PC-3 (cell line): ENCODE data around the gene PIEZO2. TPM values are rescaled to one million over a fixed set of nuclear protein-coding genes. Genes with fewer than 3 reads are reported as not detected.

Experiments
- ATAC-seq: fragments of 200-7000 bp; cut with Tn5 transposase; 2 replicates; pipeline ENCODE4 v1.9.1; 2020; ENCODE audit warnings: mild to moderate bottlenecking, moderate library complexity
- BruUV-seq: library from RNA; stranded (reverse); fragments of 400-500 nt; replicated peaks from 2 replicates; lab custom pipeline; 2021; lab: Mats Ljungman, UMichigan
- CTCF ChIA-PET: fragments of 300-600 bp; sonication (Branson Sonifier 250); formaldehyde crosslinking; loops from one replicate; lab custom pipeline; 2022; ENCODE audit warnings: antibody characterized with exemption; lab: Charles Lee
- POLR2A ChIA-PET: fragments of 300-600 bp; sonication (Branson Sonifier 250); formaldehyde crosslinking; loops from one replicate; lab custom pipeline; 2022; ENCODE audit warnings: antibody characterized with exemption; ENCODE audit not compliant: unreplicated experiment; lab: Charles Lee
- DNase-seq: peaks from one replicate; pipeline ENCODE4 v3.0.0-alpha.2; 2015
- H2AFZ ChIP-seq: fragments of 300-600 bp; sonication (generic); 2 replicates; pipeline ENCODE4 v1.6.0; 2016; ENCODE audit warnings: antibody characterized with exemption, low read length
- H3F3A ChIP-seq: fragments of 300-600 bp; sonication (generic); one replicate; pipeline ENCODE4 v1.6.0; 2017; ENCODE audit warnings: antibody characterized with exemption, low read length, control low read depth, mild to moderate bottlenecking; ENCODE audit not compliant: unreplicated experiment
- H3K27ac ChIP-seq: fragments of 300-600 bp; sonication (generic); 2 replicates; pipeline ENCODE4 v1.5.1; 2016; ENCODE audit warnings: mild to moderate bottlenecking, low read length
- H3K27me3 ChIP-seq: fragments of 300-600 bp; sonication (generic); 2 replicates; pipeline ENCODE4 v1.6.1; 2016; ENCODE audit warnings: low read length, mixed read lengths
- H3K36me3 ChIP-seq: fragments of 300-600 bp; sonication (generic); 2 replicates; pipeline ENCODE4 v1.6.1; 2016; ENCODE audit warnings: low read depth, mixed run types, low read length, mixed read lengths
- H3K4me1 ChIP-seq: fragments of 300-600 bp; sonication (generic); 2 replicates; pipeline ENCODE4 v1.5.1; 2016; ENCODE audit warnings: low read length; ENCODE audit not compliant: insufficient read depth
- H3K4me2 ChIP-seq: fragments of 300-600 bp; sonication (generic); 2 replicates; pipeline ENCODE4 v1.6.0; 2016; ENCODE audit warnings: low read length
- H3K4me3 ChIP-seq: fragments of 300-600 bp; sonication (generic); 2 replicates; pipeline ENCODE4 v1.5.1; 2016; ENCODE audit warnings: mild to moderate bottlenecking, low read length, mixed read lengths
- H3K79me2 ChIP-seq: fragments of 300-600 bp; sonication (generic); 2 replicates; pipeline ENCODE4 v1.6.1; 2017; ENCODE audit warnings: low read length, mixed read lengths
- H3K9ac ChIP-seq: fragments of 300-600 bp; sonication (generic); 2 replicates; pipeline ENCODE4 v1.6.0; 2016; ENCODE audit warnings: mild to moderate bottlenecking, low read length
- H3K9me2 ChIP-seq: fragments of 300-600 bp; sonication (generic); replicated peaks from 2 replicates; pipeline ENCODE4 v1.6.1; 2016; ENCODE audit warnings: mixed run types, low read length, mixed read lengths
- H3K9me3 ChIP-seq: fragments of 300-600 bp; sonication (generic); 2 replicates; pipeline ENCODE4 v1.6.1; 2016; ENCODE audit warnings: low read length, mixed read lengths
- H4K20me1 ChIP-seq: fragments of 300-600 bp; sonication (generic); 2 replicates; pipeline ENCODE4 v1.6.1; 2016; ENCODE audit warnings: low read length, mixed read lengths
- CTCF ChIP-seq: fragments of 300-600 bp; sonication (generic); conservative IDR thresholded peaks from 2 replicates; pipeline ENCODE4 v1.5.1; 2017; ENCODE audit warnings: antibody characterized with exemption, low read depth, mild to moderate bottlenecking, low read length
- EZH2 ChIP-seq: fragments of 300-600 bp; sonication (generic); IDR thresholded peaks from one replicate; pipeline ENCODE4 v1.6.1; 2017; ENCODE audit warnings: antibody characterized with exemption, mild to moderate bottlenecking, low read length; ENCODE audit not compliant: unreplicated experiment
- EZH2phosphoT487 ChIP-seq: fragments of 300-600 bp; sonication (generic); IDR thresholded peaks from 2 replicates; pipeline ENCODE4 v1.6.1; 2018; ENCODE audit warnings: mild to moderate bottlenecking, antibody characterized with exemption, low read length, borderline replicate concordance
- intact Hi-C: fragments of 100-400 bp; cut with micrococcal nuclease; formaldehyde crosslinking; loops from 2 replicates; pipeline ENCODE4 v1.9.0; 2023
- total RNA-seq: library from RNA; depleted of rRNA; stranded (reverse); fragments of >200 nt; gene quantifications from 2 replicates; pipeline ENCODE4 v1.2.3, GENCODE V29; 2014

Gene PIEZO2
- total RNA-seq, 1 experiment from 2014 or later, result not detected

GRCh38 chr18:11163665-11164064, 14.3 kb upstream of the PIEZO2 start:
- H3K9ac ChIP-seq, result no peak overlapping the region
- DNase-seq (no peak), ATAC-seq (no peak)
- TF ChIP-seq EZH2phosphoT487 (no peak), CTCF (peak; percentile 38; the same call in 1 of the 2 replicates)
- H3K27me3 ChIP-seq, result peaks cover 52% of the 10 kb centered on the region
- CTCF ChIA-PET, result no interaction called here
- no peak overlapping the region for H3K4me3 ChIP-seq
- no peak overlapping the region for H3K27ac ChIP-seq
- intact Hi-C loops, result no loop called here
- no peak overlapping the region for H2AFZ ChIP-seq
- POLR2A ChIA-PET, result no interaction called here
- H3F3A ChIP-seq, result no peaks in the 10 kb centered on the region
- no peaks in the 10 kb centered on the region for H3K79me2 ChIP-seq
- BruUV-seq, result no TSS peak
- H4K20me1 ChIP-seq, result no peaks in the 10 kb centered on the region
- H3K9me3 ChIP-seq, result no peaks in the 10 kb centered on the region
- no peaks in the 10 kb centered on the region for H3K36me3 ChIP-seq
- no peaks in the 10 kb centered on the region for H3K9me2 ChIP-seq
- no peak overlapping the region for H3K4me2 ChIP-seq
- no peaks in the 10 kb centered on the region for H3K4me1 ChIP-seq

GRCh38 chr18:11162889-11163288, 13.5 kb upstream of the PIEZO2 start:
- no peaks in the 10 kb centered on the region for H3K4me1 ChIP-seq
- H3F3A ChIP-seq, result no peaks in the 10 kb centered on the region
- no peaks in the 10 kb centered on the region for H3K9me2 ChIP-seq
- peaks cover 51% of the 10 kb centered on the region for H3K27me3 ChIP-seq
- no peak for DNase-seq
- no peak overlapping the region for H3K4me3 ChIP-seq
- no peaks in the 10 kb centered on the region for H3K36me3 ChIP-seq
- no peak overlapping the region for H3K9ac ChIP-seq
- H3K79me2 ChIP-seq, result no peaks in the 10 kb centered on the region
- no TSS peak for BruUV-seq
- TF ChIP-seq CTCF (no peak), EZH2 (no peak), EZH2phosphoT487 (no peak)
- ChIA-PET CTCF (no interaction called here), POLR2A (no interaction called here)
- no peak overlapping the region for H2AFZ ChIP-seq
- intact Hi-C loops, result no loop called here
- H3K27ac ChIP-seq, result no peak overlapping the region
- H4K20me1 ChIP-seq, result no peaks in the 10 kb centered on the region
- H3K4me2 ChIP-seq, result no peak overlapping the region
- ATAC-seq, result no peak
- no peaks in the 10 kb centered on the region for H3K9me3 ChIP-seq

- peaks cover 51% of the 10 kb centered on the region for H3K27me3 ChIP-seq
- H3K4me2 ChIP-seq, result no peak overlapping the region
- no peak for DNase-seq
- no peaks in the 10 kb centered on the region for H3K9me3 ChIP-seq
- intact Hi-C loops, result no loop called here
- H3K4me3 ChIP-seq, result no peak overlapping the region
- no peaks in the 10 kb centered on the region for H3F3A ChIP-seq
- no TSS peak for BruUV-seq
- POLR2A ChIA-PET, result no interaction called here
- no peaks in the 10 kb centered on the region for H3K9me2 ChIP-seq
- CTCF ChIA-PET, result no interaction called here
- H2AFZ ChIP-seq, result no peak overlapping the region
- no peak overlapping the region for H3K27ac ChIP-seq
- no peaks in the 10 kb centered on the region for H4K20me1 ChIP-seq
- ATAC-seq, result no peak
- H3K9ac ChIP-seq, result no peak overlapping the region
- no peaks in the 10 kb centered on the region for H3K4me1 ChIP-seq
- no peaks in the 10 kb centered on the region for H3K36me3 ChIP-seq
- no peak for TF ChIP-seq CTCF
- no peak for TF ChIP-seq EZH2phosphoT487
- H3K79me2 ChIP-seq, result no peaks in the 10 kb centered on the region
These were observed 13.1 kb upstream of the PIEZO2 start for GRCh38 chr18:11162462-11162861.
